GM23248 (cell line): ENCODE data around the gene CYTH2.

Experiments used
- EZH2 ChIP-seq: fragments of 200-600 bp; sonication (generic); IDR thresholded peaks from 2 replicates; pipeline ENCODE4 v1.6.1; 2018; ENCODE audit warnings: antibody characterized with exemption, mild to moderate bottlenecking; ENCODE audit not compliant: insufficient read depth, poor library complexity, severe bottlenecking
- EZH2phosphoT487 ChIP-seq: fragments of 200-600 bp; sonication (generic); IDR thresholded peaks from 2 replicates; pipeline ENCODE4 v1.6.1; 2018; ENCODE audit warnings: antibody characterized with exemption, moderate library complexity, mild to moderate bottlenecking, low read depth; ENCODE audit not compliant: insufficient read depth

GRCh38 chr19:48444129-48444935, 24.8 kb upstream of the CYTH2 start:
- TF ChIP-seq EZH2phosphoT487 (no peak), EZH2 (no peak)
